HG03108 (cell line): Measurements from ENCODE around the gene CELF1.

ENCODE experiments used
- ATAC-seq: cut with Tn5 transposase; IDR thresholded peaks from one replicate; pipeline ENCODE4 v1.9.1; 2021; ENCODE audit warnings: moderate library complexity; ENCODE audit not compliant: unreplicated experiment

Gene CELF1

GRCh38 chr11:47488674-47489394, 64.1 kb downstream of the CELF1 start:
- no peak for ATAC-seq

DNA sequence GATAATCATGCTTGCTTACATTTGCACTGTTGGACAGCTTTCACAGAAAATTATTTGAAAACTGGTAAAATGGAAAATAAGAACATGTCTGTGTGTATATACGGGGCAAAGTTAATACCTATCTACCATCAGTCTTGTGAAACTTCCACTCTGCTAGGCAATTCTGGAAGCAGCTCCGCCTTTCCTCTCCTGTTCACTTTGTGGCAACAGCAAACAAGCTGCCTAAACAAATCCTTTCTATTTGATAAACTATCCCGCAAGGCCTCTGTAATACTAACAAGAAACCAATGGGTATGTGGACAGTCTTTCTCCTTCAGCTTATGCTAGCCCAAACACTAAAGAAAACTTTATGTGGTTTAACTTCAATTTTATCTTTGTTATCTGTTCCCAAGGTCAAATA, 64.8 kb downstream of the CELF1 start:
- no peak for ATAC-seq

DNA sequence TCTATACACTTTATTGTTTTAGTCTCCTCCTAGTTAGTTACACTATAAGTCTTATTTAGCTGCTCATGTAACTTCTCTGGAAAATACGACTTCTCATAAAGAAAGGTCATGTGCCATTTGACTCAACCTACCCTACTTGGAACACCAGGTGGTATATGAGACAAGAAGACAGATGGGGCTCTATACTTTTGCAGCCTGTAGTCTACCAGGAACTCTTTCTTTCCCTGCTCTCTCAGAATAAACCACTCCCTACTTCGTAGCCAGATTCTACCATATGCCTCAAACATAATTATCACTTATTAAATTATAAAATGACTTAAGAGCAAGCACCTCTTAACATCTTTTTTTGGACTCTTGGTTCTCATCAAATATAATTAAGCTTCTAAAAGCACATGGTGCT, 65.5 kb downstream of the CELF1 start:
- no peak for ATAC-seq

DNA sequence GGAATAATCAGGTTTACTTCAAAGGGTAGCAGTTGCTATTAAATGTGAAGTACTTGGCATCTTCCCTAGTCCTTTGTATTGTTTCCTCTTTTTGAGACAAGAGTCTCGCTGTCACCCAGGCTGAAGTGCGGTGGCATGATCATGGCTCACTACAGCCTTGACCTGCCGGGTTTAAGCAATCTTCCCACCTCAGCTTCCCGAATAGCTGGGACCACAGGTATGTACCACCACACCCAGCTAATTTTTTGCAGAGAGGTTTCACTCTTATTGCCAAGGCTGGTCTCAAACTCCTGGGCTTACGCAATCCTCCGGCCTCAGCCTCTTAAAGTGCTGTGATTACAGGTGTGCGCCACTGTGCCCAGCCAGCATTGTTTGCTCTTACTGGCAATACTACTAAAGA, 67.8 kb downstream of the CELF1 start:
- no peak for ATAC-seq

DNA sequence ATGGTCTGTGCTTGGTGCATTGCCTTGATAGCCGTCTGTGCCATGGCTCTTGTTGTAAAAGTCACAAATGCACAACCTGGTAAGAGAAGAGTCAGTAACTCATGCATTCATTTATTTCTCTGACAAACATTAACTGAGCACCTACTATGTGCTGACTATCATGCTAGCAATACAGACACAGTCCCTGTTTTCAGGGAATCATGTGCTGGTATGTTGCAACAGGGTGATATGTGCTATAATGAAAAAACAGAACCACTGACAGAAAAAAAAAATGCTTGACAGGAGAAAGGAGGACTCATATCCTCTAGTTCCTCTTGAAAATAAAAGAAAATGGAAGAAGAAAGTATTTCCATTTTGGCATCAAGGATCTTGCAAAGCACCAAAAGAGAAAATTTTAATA, 69.5 kb downstream of the CELF1 start:
- ATAC-seq = no peak

- no peak for ATAC-seq
Measured at GRCh38 chr11:47480762-47481161, 72.2 kb downstream of the CELF1 start.

DNA sequence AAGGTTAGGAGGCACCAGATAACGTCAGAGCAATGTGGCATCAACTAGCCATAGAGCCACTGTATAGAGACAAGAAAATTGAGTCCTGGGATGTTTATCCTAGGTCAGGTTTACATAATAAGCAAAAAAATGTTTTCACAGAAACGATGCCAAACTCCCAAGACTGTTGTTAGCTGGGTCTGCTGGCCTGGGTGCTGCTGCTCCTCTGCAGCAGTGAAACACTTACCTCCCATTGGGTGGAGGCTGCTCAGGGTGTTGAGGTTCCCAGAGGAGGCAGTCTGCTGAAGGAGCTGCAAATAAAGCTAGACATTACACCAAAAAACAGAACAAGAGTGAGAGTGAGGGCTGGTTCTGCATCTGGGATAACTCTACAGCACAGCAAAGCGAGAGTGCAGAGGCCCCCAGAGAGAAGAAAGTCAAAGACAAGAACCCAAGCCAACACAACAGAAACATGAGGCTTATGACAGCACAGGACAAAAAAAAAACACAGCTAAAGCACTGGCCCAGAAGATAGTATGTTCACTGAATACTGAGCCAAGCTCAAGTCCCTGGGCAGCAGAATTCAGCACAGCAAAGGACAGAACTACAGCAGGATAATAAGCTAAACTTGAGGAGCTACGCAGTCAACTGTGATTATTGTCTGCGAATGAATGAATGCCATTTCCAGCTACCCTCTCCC, 74.1 kb downstream of the CELF1 start:
- no peak for ATAC-seq

DNA sequence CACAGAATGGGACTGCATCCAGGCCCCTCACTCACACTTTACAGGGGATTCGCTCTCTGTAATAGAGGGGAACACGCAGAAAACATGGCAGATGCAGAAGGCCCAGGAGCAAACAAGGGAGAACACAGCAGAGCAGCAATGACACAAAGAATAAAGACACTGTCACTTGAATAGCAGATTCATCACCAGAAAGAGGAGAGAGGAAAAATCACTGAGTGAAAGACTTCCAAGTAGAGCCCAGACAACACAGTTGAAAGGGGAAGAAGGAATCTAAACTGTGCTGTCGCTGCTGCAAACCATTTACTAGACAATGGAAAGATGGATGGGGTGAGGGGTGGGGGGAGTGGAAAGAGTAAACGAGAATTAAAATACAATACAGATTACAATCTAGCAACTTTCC, 75.2 kb downstream of the CELF1 start:
- no peak for ATAC-seq

GRCh38 chr11:47477323-47477722, 75.6 kb downstream of the CELF1 start:
- no peak for ATAC-seq

- no peak for ATAC-seq
Measured at GRCh38 chr11:47470671-47471070, 82.3 kb downstream of the CELF1 start.

DNA sequence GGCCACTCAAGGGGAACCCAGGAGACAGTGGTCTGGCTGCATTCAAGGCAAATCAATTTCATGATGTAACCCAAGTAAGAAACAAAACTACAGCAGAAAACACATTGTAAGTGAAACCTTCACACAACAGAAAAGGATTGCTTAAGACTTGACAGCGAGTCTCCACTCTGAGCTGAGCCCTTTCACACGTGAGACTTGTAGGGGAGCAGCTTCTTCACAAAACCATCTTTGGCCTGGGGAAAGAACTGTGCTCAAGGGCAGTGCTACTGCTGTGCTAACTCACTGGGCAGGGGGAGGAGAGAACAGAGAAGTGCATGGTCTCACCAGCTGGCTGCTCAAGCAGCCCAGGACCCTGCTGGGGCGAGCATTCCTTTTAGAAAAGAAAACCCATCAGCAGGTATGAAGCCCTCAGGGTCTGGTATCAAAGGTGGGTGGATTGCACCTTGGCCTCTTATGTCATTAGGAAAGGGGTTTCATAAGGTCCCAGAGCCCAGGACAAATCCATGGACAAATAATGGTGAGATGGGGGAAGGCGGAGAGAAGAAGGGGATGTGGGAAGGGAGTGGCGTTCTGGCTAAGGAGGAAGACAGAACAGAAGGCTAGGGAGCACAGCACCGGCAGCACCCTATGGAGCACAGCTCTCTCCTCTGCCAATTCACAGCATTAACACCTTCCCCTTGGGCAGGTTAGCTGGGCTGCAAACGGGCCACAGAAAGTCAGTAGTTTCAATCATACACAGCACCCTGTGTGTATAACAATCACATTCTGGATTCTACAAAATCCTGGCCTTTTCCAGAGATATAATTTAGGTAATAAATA, 83.4 kb downstream of the CELF1 start:
- no peak for ATAC-seq

- no peak for ATAC-seq
Measured at GRCh38 chr11:47468598-47469214, 84.2 kb downstream of the CELF1 start.

- no peak for ATAC-seq
Measured at GRCh38 chr11:47467357-47467756, 85.6 kb downstream of the CELF1 start.

GRCh38 chr11:47466701-47467250, 86.2 kb downstream of the CELF1 start:
- ATAC-seq = no peak

DNA sequence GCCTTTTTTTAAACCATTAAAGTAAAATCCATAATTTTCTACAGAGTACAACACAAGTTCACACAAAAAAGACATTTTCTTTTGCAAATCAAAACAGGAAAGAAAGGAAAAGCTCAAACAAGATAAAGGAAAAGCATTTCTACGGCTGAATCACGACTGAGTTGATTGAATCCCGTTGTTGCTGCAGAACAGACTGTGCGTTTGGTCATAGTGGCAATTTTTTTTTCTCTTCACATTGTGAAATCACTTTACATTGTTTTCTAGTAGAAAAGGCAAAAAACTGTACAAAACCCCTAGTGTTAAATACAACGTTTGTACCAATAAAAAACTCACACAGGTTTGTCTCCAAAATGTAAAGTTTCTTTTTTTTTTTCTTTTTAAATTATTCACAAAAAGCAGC, 86.7 kb downstream of the CELF1 start:
- ATAC-seq = no peak

- no peak for ATAC-seq
Measured at GRCh38 chr11:47464483-47464882, 88.4 kb downstream of the CELF1 start.

DNA sequence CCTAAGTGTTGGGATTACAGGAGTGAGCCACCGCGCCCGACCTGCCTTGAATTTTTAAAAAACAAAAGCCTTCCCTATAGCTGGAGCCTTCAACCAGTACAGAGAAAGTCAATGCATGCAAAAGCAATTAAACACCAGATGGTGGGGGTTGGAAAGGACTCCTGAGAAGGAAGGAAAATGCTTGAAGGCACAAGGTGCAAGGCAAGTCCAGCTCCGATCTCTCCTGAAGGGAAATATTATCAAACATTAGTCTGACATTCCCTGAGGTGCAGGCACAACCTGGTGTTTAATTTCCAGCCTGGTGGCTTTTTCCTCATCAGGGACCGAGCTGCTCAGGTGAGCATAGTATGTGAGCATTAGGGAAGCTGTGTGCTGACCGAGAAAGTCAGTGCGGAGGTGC, 91.1 kb downstream of the CELF1 start:
- no peak for ATAC-seq

DNA sequence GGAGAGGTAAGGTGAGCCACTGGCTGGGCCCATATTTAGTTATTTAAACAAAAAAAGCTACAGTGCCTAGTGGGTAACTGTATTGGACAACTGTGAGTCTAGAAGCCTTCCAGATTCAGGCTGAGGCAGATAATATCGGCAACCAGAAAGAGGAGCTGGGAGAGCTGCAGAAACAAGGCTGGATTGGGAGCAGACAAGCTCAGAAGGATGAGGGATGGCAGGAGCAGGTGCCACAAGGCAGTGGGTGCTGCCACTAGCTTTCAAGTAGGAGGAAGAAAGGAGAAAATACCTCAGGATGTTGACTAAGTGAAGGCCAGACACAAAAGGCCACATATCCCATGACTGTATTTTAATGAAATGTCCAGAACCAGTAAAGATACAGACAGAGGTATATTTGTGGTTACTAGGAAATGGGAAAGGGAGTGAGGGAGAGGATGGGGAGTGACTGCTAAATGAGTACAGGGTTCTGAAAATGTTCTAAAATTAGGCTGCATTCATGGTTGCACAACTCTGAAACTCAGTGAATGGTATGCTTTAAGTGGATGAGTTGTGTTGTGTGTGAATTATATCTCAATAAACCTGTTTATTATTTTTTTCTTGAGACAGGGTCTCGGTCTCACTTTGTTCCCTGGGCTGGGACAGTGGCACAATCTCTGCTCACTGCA, 92.2 kb downstream of the CELF1 start:
- ATAC-seq = no peak

DNA sequence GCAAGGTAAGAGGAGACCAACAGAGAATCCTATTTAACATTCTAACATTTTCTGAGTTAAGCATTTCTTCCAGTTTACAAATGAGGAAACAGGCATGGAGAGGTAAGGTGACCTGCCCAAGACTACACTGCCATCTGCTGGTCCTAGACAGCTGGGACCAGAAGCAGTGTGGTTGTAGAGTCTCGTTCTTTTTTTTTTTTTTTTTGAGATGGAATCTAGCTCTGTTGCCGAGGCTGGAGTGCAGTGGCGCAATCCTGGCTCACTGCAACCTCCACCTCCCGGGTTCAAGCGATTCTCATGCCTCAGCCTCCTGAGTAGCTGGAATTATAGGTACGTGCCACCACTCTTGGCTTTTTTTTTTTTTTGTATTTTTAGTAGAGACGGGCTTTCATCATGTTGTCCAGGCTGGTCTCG, 98.7 kb downstream of the CELF1 start:
- peak; percentile 69 for ATAC-seq

GRCh38 chr11:47453365-47453764, 99.6 kb downstream of the CELF1 start:
- ATAC-seq = no peak

- no peak for ATAC-seq
Measured at GRCh38 chr11:47451990-47452389, 100.9 kb downstream of the CELF1 start.
